ENCODE measurements around the gene SRGAP2C.
A peak's percentile ranks its signal among the peaks of the same experiment; 100 is the strongest.
"Not testable (repeated sequence)": the region's sequence is repeated elsewhere in the genome, so short reads cannot be mapped to it uniquely, and the experiment has no call there.

SRGAP2C gene

DNA sequence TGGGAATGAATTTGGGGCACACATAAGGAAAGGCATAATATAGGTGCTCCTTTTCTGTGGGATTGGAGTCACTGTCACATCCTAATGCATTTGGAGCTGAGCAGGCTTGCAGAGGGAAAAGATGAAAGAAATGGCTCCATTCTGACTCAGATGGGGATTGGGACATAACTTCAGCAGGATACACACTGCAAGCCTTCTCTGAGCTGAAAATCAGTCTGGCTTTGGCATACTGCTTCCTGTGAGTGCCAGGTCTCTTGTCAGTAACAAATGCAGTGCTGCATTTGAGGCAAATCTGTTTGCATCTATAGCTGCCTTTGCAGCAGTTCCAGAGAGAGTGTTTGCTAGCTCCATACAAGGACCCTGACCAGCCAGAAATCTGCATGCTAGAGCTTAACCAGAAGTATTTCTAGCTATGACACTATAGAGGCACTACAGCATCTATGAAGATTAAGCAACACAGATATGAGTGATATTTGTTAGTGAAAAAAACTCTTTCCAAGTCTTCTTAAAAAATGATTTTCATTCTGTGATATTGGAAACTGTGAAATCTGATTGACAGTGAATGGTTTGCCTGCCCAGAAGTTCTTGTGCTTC, 98.9 kb downstream of the SRGAP2C start:
- DNase-seq: not testable (repeated sequence)

DNA sequence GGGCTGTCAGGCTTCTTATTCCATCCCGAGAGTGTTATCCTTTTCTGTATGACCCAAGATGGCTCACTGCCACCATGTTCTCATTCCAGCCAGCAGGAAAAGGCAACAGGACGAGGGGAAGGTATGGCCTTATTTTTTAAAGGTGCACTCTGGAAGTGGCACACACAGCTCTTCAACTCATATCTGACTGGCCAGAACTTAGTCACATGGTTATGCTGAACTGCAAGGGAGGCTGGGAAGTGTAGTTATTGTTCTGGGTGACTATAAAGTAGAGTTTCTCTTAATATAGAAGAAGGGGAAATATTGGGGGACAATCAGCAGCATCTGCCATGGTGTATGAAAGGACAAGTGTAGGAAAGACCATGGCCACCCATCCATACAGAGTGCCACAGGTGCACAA, 107.8 kb downstream of the SRGAP2C start:
- not testable (repeated sequence) for DNase-seq

DNA sequence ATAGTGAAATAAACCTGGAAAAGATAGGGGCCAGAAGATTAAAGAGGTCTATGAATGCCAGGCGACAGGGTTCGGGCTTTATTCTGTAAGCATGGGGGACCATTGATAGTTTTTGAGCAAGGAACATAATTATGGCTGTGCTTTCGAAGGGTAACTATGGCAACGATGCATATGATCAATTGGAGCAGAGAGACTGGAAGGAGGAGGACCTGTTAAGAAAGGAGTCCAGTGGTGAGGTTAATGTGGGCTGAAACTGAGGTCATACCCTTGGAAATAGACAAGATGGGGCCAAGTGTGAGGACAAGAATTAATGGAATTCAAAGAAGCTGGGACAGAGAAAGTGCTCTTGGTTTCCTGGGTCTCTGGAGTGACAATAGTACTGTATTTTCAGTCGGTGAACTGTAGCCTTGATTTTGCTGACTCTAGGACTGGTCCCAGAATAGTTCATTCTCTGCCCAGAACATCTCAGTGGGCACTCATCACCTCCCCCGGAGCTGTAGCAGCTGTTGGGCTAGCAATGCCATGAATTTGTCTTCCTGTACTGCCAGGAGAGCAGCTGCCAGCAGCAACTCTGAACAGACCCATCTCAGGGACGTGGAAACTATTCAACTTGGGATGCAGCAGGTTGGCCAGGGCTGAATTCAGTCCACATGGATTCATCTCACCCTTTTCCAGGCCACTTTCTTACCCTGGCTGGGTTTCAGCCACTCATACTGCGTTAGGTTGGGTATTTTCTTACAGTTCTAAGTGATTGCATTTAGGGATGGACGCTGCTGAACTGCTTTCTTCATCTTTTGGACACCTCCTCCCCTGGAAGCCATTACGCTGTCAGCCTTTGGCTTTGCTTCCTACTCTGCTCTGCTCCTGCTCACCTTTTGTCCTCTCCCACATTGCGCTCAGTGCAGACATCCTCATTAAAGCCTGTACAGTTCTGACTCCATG, 108.8 kb downstream of the SRGAP2C start:
- DNase-seq: peak; percentile 15

DNA sequence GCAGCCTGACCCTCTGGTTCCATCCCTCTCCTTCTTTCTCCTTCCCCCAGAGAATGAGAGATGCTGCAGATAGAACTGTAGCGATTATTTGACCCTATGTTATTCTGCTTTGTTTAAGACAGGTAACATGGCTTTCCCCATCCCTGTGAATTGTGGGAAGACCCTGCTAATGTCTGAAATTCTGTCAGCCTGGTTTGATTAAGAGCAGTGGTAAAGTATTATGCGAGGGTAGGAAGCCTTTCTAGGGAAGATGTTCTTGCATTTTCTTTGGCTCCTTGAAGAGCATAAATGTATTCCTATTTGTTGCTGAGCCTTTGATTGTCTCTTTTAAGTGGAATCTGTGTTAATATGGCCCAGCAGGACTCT, 109.4 kb downstream of the SRGAP2C start:
- not testable (repeated sequence) for DNase-seq

DNA sequence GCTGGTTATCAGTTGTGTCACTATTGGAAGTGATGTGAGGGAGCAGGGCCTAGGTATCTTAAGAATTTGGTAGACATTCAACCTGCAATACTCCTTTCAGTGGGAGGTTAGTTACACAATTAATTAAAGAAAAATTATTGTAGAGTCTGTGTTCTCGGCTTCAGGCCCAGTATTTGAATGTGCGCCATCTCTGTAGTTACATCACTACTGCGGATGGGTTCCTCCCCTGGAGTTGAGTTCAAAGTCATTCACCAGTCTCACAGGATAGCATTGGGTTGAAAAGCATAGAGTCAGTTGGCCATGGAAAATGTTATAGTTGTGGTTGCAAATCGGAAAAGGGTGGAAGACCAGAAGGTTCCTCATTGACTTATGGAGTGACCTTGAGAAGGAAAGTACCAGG, 111.8 kb downstream of the SRGAP2C start:
- not testable (repeated sequence) for DNase-seq

DNA sequence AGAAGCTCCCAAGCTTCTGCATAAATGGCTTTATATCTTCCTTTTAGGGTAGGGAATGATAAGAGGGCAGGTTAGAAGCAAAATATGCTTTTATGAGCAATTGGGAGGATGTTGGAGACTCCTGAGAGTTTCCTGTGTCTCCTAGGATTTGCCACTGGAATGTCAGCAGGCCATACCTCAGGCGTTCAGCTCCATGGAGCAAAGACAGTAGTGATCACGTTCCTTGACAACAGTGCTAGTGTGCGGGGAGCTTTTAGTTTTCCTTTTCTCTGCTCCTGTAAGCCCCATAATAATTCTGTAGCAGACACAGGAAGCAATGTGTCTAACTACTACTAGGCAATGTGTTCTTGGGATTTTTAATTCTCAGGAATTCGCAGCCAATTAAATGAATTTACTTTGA, 113.8 kb downstream of the SRGAP2C start:
- DNase-seq: not testable (repeated sequence)

DNA sequence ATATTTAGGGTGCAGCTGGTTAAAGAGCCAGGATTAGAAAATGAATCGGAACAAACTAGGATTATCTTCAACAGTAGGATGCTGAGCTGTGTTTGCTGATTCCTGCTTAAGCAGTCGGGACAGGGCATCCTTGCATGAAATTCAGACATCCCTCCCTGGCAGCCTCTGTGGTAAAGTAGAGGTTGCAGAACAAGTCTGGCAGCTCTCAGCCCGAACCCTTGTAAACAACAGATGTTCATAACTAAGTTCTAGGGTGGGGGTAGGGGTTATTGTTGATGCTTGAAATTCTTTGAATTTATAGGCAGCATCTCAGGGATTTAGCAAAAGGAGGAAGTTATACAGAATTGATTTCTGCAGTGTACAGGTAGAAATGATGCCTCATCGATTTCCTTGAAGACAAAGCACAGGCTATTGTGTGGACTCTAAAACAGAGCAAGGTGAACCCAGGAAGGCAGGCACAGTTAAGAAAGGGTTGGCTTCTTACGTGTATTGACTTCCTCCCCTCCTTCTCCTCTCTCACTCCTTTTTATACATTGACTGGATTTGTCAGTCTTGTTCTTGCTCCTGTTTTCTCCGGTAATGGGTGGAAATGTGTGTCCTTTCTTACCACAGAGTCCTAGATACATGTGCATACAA, 114.9 kb downstream of the SRGAP2C start:
- not testable (repeated sequence) for DNase-seq

DNA sequence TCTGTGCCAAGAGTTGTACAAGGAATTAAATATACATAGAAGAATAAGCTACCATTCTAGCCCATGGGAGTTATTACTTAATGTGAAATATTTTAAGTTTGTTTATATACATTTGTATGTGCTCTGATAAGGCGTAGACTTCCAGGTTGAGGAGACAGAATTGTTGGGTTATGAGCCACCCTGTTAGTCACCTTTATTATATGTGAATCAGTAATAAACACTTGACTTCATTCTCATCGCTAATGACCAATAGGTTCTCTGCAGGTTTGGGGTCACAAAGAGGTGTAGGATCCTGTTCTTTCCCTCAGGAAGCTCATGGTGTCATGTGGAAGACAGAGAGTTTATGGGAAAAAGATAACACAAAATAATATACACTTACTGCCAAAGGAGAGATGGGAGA, 117.1 kb downstream of the SRGAP2C start:
- not testable (repeated sequence) for DNase-seq

DNA sequence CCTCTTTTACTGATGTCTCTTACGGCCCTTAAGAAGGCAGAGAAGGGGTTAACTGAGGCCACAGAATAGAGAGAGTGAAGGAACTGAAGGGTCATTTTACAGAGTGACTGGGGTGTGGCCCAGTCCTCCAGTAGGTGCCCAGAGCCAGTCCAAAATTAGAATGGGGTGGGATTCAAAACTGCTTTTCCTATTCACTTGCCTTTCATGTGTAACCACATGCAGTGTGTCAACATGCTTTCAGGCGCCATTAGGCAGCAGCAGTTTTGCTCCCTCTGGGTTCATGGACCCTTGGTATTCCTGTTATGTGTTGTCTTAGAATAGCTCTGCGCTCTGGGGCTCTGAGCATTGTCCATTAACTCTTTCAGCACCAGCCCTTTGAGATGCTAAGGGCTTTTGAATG, 123.0 kb downstream of the SRGAP2C start:
- DNase-seq: not testable (repeated sequence)

DNA sequence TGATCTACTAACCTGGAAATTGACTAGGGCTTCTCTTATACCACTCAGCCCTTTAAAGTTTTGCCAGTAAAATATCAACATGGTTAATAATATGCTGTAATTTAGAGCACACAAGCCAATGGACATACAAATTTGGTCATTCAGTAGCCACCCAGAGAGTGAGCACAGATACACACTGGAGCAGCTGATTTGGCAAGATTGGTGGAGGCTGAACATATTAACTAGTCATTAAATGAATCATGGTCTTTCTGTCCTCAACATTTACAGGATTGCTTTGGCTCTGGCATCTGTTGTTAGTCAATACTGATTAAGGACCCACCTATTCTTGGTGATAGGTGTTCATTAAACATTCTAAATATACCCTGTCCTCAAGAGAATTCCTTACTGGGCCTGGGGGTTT, 130.7 kb downstream of the SRGAP2C start:
- DNase-seq: not testable (repeated sequence)

DNA sequence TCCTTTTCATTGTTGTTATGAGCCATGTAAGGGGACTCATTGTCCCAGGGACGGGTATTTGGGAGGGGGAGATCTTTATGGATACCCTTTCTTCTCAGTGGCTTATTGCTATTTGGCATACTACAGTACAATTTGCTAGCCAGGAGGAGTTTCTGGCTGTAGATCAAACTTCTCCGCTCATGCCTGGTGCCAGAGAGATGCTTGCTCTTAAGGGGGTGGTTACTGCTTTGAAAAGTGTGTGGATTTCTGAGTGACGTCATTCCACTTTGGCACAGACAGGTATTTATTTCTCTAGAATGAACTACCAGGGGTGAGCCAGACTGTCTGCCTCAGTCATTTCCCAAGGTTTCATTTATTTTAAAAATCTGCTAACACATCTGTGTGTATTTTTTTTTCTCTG, 131.3 kb downstream of the SRGAP2C start:
- DNase-seq: not testable (repeated sequence)

DNA sequence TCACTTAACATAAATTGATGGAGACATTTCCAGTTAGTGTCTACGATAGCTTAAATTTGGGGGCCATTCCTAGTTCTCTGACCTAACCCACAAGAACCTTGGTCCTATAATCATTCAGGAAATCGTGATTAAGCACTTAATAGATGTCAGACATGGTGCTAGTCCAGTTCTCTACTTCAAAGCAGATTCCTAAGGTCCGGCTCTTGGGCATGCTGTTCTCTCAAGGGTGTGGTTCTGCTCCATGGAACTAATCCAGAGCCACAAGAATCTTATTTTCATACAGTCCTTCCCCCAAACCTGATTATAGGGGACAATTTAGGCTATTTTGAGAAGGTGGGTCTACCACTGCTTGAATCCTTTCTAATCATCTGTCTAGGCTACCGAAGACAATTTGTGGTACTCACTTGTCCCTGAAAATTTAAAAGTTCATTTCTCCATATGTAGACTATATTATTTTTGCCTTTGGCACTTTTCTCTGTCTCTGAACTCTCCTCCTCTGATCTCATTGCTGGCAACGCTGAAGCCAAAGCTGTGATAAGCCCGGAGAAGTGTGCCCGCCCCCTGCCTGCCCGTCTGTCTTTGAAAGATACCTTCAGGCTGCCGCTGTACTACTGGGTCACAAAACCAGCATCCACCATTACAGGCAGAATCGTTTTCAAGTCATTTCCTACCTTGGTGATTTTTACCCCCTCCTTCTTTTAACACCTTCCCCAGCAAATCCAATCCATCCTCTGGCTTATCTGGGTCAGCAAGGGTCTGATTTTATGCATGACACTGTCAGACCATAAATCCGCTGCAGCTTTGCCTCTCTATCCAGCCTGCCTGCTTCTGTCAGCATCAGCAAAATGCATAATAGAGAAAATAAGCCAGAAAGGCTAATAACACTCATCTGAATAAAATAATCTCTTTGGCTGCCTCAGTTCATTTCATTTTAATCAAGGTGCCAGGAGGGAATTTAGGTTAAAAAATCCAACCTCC, 133.0 kb downstream of the SRGAP2C start:
- not testable (repeated sequence) for DNase-seq

DNA sequence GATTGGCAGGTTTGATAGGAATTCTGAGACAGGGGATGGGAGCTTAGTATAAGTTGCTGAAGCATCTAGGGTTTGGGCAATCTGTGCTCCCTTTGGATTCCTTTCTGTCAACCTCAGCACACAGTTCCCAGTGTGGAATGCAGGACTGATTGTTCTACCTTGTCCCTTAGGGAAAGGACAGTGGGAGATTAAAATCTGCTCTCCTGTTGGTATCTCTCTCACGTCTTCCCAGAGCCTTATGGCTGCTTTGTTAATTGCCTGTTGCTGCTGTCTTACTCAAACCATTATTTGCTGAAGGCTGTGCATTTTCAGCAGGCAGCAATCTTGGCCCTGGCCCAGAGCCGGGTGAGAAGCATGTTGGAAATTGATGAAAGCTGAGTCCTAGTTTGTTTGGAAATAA, 133.9 kb downstream of the SRGAP2C start:
- DNase-seq: not testable (repeated sequence)

DNA sequence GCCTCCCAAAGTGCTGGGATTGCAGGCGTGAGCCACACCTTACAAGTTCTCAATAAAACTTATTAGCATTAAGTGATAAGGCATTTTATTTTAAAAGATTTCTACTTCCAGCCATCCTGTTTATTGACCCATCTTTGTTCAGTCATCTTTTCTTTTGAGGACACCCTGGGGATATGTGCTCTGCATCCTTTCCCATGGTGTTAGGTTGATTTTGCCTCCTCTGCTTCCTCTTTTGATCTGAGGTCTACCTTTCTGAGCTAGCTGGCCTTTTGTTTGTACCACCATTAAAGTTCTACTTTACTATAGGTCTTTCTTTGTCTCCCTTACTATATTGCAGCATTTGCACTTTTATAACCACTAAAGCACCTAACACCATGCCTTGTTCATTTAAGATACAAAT, 136.9 kb downstream of the SRGAP2C start:
- DNase-seq: not testable (repeated sequence)

DNA sequence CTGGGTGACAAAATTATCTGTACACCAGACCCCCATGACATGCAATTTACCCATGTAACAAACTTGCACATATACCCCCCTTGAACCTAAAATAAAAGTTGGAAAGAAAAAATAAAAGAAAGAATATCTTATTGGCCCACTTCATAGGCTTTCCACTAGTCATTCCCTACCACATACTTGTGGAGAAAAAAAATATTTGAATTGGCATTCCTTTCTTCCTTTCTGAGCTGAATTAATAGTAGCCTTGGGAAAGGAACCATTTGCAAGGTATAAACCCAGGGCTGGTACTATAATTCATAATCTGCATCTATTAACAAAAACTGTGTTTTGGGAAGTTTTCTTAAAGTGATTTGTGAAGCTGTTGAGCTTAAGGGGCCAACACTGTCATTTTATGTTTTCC, 140.0 kb downstream of the SRGAP2C start:
- DNase-seq: not testable (repeated sequence)

DNA sequence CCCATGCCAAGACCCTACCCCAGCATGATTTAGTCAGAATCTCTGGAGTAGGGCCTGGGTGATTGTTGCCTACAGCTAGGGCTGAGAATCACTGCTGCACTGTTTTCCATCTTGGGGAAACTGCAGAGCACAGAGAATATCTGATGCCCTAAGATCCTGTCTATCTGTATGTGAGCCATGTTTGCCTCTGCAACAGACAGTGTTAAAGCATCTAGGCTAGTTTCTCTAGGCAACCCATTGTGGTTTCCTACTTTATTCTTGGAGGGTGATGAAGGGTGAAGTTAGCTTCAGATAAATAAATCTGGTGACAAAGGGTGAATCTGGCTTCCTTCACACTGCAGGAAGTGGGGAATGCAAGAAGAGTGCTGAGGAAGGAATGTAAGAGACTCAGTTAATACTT, 147.4 kb downstream of the SRGAP2C start:
- DNase-seq: not testable (repeated sequence)

DNA sequence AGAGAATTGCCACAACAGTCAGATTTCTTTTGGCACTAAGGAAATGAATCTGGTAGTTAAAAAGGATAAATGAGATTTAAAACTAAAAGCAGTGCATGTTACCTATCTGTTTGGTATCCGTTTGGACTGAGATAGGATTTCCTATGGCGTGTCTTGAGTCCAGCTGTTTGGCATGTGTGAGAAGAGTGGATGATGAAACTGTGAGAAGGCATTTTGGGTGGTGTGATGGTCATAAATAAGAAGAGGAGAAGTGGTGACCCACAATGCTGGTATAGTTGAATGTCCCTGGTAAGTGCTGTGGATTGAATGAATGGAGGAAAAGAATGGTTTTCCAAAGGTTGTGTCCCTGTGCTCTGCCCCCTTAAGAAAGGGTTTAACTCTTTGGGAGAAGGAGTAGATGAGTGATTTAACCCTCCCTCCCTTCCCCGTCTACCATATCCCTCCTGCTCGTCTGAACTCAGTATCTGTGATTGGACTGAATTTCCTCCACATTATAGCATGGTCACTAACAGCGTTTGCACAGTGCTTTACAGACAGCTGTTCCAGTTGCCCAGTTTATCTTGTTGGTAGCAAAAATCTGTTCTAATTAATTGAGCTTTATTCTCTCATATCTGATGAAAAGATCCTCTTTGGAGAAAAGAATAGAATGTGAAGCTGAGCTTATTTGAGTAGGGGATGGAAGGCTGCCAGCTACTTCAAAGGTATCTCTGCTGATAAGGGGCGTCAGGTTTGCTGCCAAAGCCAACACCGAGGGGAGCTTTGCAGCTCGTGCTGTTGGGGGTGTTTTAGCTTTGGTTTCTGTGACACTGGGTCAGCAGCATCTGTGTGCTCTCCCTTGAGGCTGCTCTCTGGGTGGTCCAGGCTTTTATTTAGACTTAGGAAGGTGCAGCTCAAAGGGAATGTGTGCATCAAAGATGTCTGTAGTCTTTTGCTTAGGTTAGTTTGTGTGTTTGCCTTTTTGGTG, 148.1 kb downstream of the SRGAP2C start:
- DNase-seq: not testable (repeated sequence)

DNA sequence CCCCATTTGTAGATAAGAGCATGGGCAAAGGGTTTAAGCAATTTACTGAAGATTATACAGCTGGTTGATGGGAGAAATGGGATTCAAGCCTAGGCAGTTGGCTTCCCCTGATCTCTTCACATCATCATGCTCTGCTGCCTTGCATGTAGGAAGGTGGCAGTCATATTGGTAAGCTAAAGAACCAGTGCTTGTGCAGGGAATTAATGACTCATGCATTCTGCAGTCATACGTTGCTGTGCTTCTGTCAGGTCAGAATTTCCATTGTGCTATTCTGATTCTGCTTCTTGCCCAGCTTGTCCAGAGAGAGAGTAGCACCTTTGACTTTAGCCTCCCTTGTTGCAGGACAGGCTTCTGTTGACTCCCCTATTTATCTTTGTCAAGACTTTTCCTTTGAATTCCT, 153.2 kb downstream of the SRGAP2C start:
- DNase-seq: not testable (repeated sequence)

DNA sequence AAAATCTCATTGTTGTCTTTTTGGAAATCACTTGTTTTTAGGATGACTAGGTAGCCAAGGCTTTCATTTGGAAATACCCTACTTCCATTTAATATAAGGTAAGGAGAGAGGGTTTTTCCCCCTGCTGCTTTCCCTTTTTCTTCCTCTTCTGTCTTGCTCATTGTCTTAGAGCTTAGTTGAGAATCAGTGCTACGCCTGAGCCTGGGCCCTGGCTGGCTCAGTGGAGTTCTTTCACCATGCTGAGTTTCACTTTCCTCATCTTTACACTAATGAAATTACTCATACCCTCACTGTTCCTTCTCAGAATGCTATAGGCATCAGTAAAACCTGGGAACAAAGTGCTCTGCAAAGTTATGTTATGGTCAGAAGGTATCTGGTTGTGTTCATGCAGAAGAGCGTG, 154.8 kb downstream of the SRGAP2C start:
- DNase-seq: not testable (repeated sequence)

DNA sequence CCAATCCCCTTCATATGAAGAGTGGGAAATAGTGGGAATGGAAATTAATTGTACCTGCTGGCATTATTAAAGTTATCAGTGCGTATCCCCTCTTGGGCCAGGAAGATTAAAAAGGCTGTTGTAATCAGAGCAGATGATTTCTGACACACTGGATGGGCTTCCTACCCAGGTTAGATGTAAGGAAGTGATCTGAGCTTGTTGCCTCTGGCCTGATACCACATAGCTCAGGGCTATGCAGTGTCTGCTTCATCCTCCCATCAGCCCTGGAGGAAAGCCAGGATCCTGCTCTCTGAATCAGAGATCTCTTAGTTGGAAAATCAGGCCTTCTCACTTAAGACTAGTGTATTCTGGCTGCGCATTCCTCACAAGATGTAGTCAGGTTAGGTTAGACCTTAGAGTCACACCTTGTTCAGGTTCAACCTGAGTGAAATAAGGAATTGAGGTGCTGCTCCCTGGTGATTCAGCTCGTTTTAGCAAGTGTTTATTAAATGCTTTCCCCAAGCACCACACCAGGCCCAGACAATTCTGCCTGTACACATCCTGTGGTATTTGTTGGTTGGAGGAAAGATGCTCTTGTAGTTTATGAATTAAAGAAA, 158.6 kb downstream of the SRGAP2C start:
- DNase-seq: not testable (repeated sequence)

DNA sequence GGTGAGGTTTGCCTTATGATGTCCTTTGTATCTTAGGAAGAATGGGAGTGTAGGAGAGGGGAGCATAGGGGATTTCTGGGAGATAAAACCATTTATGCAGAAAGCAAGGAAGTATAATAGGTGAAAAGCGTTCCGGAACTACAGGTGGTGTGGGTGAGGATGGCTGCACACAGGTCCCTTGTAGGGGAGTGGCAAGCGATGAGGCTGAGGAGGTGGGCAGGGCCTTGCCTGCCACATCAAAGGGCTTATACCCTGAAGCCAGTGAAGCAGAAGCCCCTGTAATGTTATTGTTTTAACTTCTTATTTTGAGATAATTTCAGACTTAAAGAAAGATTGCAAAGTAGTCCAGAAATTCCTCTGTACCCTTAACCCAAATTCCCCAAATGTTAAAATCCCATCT, 159.6 kb downstream of the SRGAP2C start:
- not testable (repeated sequence) for DNase-seq

Data from right hindlimb (tissue), 1 donor.